NCI-H526 treated with DMSO at 0.1 percent for 48 hours (cell line): ENCODE measurements around the gene DUSP2.

Source experiments
- DNase-seq: peaks from one replicate; lab custom pipeline; 2025; lab: John Stamatoyannopoulos, UW

Gene DUSP2

GRCh38 chr2:96145036-96145847 is at the start of gene DUSP2:
Gene DUSP2, minus strand, starts transcription at chr2:96145440. Its CDS starts 86 bp downstream, at chr2:96145354.
- peak; percentile 67 for DNase-seq

GRCh38 chr2:96191937-96192670 is 46.9 kb upstream of the DUSP2 start:
- no peak for DNase-seq

- DNase-seq, result no peak
These were observed 43.7 kb upstream of the DUSP2 start for GRCh38 chr2:96188821-96189526.

- no peak for DNase-seq
These were observed 41.3 kb upstream of the DUSP2 start for GRCh38 chr2:96186562-96186961.

GRCh38 chr2:96185516-96185915 is 40.3 kb upstream of the DUSP2 start:
- no peak for DNase-seq

- no peak for DNase-seq
These were observed 39.7 kb upstream of the DUSP2 start for GRCh38 chr2:96184989-96185388.

GRCh38 chr2:96184188-96184587 is 38.9 kb upstream of the DUSP2 start:
- no peak for DNase-seq

- no peak for DNase-seq
These were observed 36.3 kb upstream of the DUSP2 start for GRCh38 chr2:96181529-96181928.

GRCh38 chr2:96180521-96180920 is 35.3 kb upstream of the DUSP2 start:
- DNase-seq, result no peak

- no peak for DNase-seq
These were observed 34.8 kb upstream of the DUSP2 start for GRCh38 chr2:96180002-96180401.

GRCh38 chr2:96176661-96177060 is 31.4 kb upstream of the DUSP2 start:
- no peak for DNase-seq

GRCh38 chr2:96175951-96176350 is 30.7 kb upstream of the DUSP2 start:
- no peak for DNase-seq

GRCh38 chr2:96174251-96175144 is 29.3 kb upstream of the DUSP2 start:
- peak; percentile 21 for DNase-seq

- no peak for DNase-seq
These were observed 26.6 kb upstream of the DUSP2 start for GRCh38 chr2:96171831-96172230.

- DNase-seq, result no peak
These were observed 25.4 kb upstream of the DUSP2 start for GRCh38 chr2:96170626-96171025.

GRCh38 chr2:96169868-96170507 is 24.7 kb upstream of the DUSP2 start:
- no peak for DNase-seq

- DNase-seq, result no peak
These were observed 22.3 kb upstream of the DUSP2 start for GRCh38 chr2:96167407-96168013.

GRCh38 chr2:96164459-96165184 is 19.4 kb upstream of the DUSP2 start:
- no peak for DNase-seq

- no peak for DNase-seq
These were observed 18.7 kb upstream of the DUSP2 start for GRCh38 chr2:96163768-96164429.

- DNase-seq, result no peak
These were observed 18.2 kb upstream of the DUSP2 start for GRCh38 chr2:96163415-96163767.
